Uterus (tissue), 2 donors: ENCODE measurements around the gene MTHFSD.

Experiments used
- CTCF ChIP-seq, 4 experiments: fragments of 200-600 bp in 2 of 4; fragments of 450-650 bp in 2 of 4; sonication (generic) in 2 of 4; IDR thresholded peaks; one replicate each; pipeline ENCODE4 v1.5.1; 2016 to 2019; ENCODE audit warnings: antibody characterized with exemption in 4 of 4, mild to moderate bottlenecking in 2 of 4, moderate library complexity in 1 of 4
- POLR2A ChIP-seq, 2 donors: fragments of 450-650 bp; IDR thresholded peaks; one replicate each; pipeline ENCODE4 v1.6.1; 2016; ENCODE audit warnings: antibody characterized with exemption in 2 of 2, mild to moderate bottlenecking in 1 of 2, moderate library complexity in 1 of 2

- no peak for TF ChIP-seq CTCF (IDR thresholded peaks at IDR 0.05)
- TF ChIP-seq POLR2A (IDR thresholded peaks at IDR 0.05) = no peak
Observed at GRCh38 chr16:86594721-86595120, 39.7 kb upstream of the MTHFSD start.
